Stimulated activated CD4-positive, alpha-beta T cell treated with anti-CD3 and anti-CD28 coated beads, Interleukin-4, amount 100 ng/mL, for 24 hours (primary cell): ENCODE measurements around the gene PCDHGA4.
"Not testable (repeated sequence)": the region's sequence is repeated elsewhere in the genome, so short reads cannot be mapped to it uniquely, and the experiment has no call there.

Experiments used
- DNase-seq: peaks from one replicate; pipeline ENCODE4 v3.0.0-alpha.2; 2020

PCDHGA4 gene

GRCh38 chr5:141384471-141385267 is 29.8 kb downstream of the PCDHGA4 start:
- DNase-seq = no peak

DNA sequence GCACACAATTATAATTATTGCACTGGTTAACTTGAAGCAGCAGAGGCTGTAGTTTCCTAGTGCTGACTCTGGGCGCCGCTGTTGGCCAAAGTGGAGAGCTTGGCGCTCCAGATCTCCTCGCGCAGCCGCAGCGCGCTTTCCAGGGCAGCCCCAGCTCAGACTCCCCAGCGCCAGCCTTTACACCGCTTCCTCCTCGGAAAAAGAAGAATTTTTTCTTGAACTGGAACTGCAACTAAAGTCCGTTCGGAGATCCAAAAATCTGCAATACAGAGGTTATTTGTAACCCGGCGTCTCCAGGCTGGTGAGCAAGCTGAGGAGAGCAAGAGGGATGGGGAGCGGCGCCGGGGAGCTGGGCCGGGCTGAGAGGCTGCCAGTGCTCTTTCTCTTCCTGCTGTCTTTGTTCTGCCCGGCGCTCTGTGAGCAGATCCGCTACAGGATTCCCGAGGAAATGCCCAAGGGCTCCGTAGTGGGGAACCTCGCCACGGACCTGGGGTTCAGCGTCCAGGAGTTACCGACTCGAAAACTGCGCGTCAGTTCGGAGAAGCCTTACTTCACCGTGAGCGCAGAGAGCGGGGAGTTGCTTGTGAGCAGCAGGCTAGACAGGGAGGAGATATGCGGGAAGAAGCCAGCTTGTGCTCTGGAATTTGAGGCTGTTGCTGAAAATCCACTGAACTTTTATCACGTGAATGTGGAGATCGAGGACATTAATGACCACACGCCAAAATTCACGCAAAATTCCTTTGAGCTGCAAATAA is 32.9 kb downstream of the PCDHGA4 start, which contains the start of gene PCDHGB4:
PCDHGB4 (plus strand) TSS at position 142 of the 755 bp plus-strand sequence; CDS start at position 329, 187 bp downstream.
- DNase-seq = not testable (repeated sequence)

- no peak for DNase-seq
Observed at GRCh38 chr5:141388661-141389060, 33.8 kb downstream of the PCDHGA4 start.

DNA sequence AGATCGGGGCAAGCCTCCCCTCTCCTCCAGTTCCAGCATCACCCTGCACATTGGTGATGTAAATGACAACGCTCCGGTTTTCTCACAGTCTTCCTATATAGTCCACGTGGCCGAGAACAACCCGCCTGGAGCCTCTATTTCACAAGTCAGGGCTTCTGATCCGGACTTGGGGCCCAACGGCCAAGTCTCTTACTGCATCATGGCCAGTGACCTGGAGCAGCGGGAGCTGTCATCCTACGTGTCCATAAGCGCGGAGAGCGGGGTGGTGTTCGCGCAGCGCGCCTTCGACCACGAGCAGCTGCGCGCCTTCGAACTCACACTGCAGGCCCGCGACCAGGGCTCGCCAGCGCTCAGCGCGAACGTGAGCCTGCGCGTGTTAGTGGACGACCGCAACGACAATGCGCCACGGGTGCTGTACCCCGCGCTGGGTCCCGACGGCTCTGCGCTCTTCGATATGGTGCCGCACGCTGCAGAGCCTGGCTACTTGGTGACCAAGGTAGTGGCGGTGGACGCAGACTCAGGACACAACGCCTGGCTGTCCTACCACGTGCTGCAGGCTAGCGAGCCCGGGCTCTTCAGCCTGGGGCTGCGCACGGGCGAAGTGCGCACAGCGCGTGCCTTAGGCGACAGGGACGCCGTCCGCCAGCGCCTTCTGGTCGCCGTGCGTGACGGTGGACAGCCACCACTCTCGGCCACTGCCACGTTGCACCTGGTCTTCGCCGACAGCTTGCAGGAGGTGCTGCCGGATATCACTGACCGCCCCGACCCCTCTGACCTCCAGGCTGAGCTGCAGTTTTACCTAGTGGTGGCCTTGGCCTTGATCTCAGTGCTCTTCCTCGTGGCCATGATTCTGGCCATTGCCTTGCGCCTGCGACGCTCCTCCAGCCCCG is 34.6 kb downstream of the PCDHGA4 start:
- no peak for DNase-seq

GRCh38 chr5:141392429-141393198 is 37.8 kb downstream of the PCDHGA4 start, which contains the start of gene PCDHGA8:
PCDHGA8 (plus strand) TSS chr5:141392633; CDS start chr5:141392814, 181 bp downstream.
- DNase-seq = no peak

GRCh38 chr5:141393267-141393666 is 38.4 kb downstream of the PCDHGA4 start:
- DNase-seq = no peak

- DNase-seq = not testable (repeated sequence)
Observed at GRCh38 chr5:141394401-141395187, 39.8 kb downstream of the PCDHGA4 start.

- DNase-seq = peak; percentile 26
Observed at GRCh38 chr5:141397756-141398551, 43.1 kb downstream of the PCDHGA4 start, which contains the start of gene PCDHGB5. PCDHGB5 (plus strand) TSS chr5:141397947; CDS start chr5:141398128, 181 bp downstream.

GRCh38 chr5:141398608-141399007 is 43.8 kb downstream of the PCDHGA4 start:
- DNase-seq = no peak

DNA sequence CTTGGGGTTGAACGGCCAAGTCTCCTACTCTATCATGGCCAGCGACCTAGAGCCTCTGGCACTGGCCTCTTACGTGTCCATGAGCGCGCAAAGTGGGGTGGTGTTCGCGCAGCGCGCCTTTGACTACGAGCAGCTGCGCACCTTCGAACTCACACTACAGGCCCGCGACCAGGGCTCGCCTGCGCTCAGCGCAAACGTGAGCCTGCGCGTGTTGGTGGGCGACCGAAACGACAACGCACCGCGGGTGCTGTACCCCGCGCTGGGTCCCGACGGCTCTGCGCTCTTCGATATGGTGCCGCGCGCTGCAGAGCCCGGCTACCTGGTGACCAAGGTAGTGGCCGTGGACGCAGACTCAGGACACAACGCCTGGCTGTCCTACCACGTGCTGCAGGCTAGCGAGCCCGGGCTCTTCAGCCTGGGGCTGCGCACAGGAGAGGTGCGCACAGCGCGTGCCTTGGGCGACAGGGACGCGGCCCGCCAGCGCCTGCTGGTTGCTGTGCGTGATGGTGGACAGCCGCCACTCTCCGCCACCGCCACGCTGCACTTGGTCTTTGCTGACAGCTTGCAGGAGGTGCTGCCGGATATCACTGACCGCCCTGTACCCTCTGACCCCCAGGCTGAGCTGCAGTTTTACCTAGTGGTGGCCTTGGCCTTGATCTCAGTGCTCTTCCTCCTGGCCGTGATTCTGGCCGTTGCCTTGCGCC is 44.9 kb downstream of the PCDHGA4 start:
- no peak for DNase-seq

DNA sequence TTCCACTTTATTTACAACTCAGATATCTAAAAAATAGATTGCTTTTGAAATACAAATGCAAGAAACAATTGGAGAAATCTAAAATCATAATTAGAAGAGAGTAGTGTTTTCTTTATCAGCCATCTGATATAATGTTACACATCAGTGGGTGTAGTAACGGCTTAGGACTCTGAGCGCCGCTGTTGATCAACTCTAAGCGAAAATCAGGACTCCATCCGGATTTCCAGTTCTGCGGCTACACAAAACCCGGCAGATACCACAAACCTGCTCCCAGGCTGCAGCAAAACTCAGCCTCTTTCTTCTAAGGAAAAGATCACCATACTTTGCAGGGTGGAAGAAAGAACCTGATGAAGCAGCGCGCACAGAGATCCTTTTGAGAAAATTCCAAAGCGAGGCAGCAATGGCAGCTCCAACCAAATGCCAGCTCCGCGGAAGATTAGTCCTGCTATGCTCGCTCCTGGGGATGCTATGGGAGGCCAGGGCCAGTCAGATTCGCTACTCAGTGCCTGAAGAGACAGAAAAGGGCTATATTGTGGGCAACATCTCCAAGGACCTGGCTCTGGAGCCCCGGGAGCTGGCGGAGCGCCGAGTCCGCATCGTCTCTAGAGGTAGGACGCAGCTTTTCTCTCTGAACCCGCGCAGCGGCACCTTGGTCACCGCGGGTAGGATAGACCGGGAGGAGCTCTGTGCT is 47.9 kb downstream of the PCDHGA4 start, which contains the start of gene PCDHGA9:
PCDHGA9 (plus strand) TSS at position 226 of the 691 bp plus-strand sequence; CDS start at position 401, 175 bp downstream.
- DNase-seq = no peak

GRCh38 chr5:141403387-141403786 is 48.6 kb downstream of the PCDHGA4 start:
- no peak for DNase-seq
